GM15510 (cell line): ENCODE results near the gene EMX1.

ENCODE experiments used
- POLR2A ChIP-seq: IDR thresholded peaks from 3 replicates; pipeline ENCODE4 v1.6.1; 2011; ENCODE audit warnings: borderline replicate concordance; ENCODE audit not compliant: insufficient read length; ENCODE audit errors: extremely low read depth

Gene EMX1

DNA sequence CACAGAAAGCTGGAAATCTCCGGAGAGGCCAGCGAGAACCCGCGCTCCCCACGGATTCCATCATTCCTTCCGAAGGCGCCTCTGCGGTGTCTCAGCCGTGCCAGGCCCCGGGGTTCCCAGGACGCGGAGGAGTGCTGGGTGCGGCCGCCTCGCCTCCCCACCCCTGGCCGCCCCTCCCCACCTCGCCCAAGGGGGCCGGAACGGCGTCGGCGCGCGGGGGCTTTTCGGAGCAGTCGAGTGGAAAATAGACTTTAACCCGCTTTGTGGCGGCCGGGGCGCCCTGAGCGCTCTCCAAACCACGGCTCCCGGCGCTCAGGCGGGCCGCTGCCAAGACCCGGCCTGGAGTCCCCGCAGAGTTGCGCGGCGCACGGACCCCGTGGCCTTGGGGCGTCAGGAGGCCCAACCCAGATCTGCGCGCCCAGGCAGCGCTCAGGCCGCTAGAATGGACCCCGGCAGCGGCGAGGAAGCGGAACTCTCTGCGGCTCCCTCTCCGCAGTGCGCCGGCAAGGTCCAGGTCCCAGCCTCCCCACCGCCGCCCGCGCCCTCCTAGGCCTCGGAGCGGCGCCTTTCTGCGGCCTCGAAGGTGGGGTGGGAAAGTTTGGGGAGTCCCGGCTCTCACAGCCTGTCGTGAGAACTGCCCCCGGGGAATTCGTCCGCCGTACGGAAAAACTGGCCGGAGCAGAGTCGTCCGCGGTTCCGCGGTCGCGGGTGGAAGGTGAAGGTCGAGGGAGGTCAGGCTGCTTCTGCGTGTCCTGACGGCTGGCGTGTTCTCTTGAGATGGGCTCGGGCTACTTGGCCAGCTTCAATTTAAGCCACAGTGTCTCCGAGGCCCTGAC is 1.2 kb upstream of the EMX1 start:
- no peak for TF ChIP-seq POLR2A

DNA sequence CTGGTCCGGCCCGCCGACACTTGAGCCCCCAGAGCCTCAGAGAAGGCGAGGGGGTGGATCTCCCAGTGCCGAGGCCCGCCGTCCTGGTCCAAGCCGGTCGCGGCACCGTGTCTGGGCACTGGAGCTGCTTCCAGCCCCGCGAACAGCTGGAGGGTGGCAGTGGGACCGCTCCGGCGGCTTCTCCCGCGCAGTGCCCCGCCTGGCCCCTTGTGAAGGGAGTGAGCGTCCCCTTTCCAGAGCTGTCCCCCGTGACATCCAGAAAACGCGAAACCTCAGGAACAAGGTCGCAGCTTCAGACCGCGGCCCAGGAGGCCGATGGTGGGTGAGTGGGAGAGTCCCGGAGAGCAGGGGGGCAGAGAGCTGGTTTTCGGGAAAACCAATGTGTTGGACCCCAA is 579 bp upstream of the EMX1 start:
- TF ChIP-seq POLR2A, result no peak

DNA sequence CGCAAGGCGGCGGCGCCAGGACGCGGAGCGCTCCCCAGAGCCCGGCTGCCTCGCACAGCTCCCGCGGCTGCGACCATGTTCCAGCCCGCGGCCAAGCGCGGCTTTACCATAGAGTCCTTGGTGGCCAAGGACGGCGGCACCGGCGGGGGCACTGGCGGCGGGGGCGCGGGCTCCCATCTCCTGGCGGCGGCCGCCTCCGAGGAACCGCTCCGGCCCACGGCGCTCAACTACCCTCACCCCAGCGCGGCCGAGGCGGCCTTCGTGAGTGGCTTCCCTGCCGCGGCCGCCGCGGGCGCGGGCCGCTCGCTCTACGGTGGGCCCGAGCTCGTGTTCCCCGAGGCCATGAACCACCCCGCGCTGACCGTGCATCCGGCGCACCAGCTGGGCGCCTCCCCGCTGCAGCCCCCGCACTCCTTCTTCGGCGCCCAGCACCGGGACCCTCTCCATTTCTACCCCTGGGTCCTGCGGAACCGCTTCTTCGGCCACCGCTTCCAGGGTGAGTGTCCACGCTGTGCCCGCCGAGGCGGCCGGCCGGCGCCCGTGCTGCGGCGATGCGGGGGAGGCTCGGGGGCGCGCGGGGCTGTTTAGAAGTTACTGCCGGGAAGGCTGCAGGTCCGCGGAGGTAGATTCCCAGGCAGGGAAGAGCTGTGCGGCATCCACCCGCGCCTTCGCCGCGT is 696 bp downstream of the EMX1 start:
- TF ChIP-seq POLR2A, result no peak

DNA sequence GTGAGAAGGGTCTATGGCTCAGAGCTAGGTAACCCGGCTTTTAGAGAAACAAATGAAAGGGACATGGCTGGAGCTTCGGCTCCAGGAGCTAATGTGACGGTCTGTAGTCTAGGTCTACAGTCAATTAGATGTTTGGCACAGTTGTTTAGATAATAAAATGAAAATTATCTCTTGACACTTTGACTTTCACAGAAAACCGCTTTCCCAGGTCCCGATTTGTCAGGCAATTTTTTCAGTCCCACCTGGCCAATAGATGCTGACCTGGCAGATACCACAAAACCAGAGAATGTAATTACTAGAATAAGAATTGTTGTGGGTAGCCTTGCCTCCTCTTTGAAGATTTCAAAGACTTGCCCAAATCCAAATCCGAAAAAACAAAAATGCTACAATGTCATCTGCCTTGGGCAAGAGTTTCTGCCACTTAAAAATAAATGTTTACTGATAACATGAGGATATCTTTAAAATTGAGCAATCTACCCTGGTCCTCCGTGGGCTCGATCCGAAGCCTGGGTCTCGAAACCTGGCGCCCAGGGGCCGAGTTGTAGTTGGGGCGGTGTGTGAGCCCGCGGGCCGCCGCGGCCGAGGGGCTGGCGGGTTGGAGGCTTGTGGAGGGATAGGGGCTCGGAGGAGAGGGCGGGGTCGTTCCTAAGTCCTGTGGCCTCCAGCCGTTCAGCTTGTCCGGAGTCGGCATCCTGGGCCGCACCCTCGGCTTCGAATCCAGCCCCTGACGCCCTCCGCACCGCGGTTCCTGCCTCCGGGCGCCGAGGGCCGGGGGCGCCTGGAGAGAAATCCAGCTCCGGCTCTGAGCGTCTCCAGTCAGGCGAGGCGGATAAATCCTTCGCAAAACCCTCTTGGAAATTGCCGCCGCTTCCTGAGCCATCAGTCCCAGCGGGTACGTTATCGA is 2.3 kb downstream of the EMX1 start:
- TF ChIP-seq POLR2A, result no peak

DNA sequence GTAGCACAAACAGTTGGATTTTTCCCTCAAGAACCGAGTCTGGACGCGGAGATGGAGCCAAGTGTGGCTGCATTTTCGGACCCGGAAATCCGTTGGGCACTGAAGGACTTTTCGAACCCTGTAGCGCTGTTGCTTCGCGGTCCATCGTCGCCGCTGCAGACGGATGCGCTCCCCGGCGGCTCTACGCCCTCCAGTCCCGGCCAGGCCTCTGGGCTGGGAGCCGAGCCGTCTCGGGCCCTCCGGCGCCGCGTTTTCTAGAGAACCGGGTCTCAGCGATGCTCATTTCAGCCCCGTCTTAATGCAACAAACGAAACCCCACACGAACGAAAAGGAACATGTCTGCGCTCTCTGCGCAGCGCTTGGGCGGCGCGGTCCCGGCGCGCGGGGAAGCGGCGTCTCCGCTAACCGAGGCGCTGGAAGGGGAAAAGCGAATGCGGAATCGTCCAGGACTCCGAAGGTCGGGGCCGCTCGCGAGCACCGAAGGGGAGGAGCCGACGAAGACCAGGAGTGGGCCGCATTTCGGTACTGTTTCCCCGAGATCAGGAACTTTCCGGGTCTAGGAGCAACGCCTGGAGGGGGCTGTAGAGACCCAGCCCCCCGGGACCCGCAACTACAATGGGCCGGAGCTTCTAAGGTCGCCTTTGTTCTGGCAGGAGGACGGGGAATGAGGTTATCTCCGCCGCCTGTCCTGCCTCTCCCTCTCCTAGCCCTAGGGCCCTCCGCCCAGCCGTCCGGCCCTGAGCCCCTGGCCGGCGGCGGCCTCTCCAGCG is 3.2 kb downstream of the EMX1 start:
- TF ChIP-seq POLR2A, result no peak

DNA sequence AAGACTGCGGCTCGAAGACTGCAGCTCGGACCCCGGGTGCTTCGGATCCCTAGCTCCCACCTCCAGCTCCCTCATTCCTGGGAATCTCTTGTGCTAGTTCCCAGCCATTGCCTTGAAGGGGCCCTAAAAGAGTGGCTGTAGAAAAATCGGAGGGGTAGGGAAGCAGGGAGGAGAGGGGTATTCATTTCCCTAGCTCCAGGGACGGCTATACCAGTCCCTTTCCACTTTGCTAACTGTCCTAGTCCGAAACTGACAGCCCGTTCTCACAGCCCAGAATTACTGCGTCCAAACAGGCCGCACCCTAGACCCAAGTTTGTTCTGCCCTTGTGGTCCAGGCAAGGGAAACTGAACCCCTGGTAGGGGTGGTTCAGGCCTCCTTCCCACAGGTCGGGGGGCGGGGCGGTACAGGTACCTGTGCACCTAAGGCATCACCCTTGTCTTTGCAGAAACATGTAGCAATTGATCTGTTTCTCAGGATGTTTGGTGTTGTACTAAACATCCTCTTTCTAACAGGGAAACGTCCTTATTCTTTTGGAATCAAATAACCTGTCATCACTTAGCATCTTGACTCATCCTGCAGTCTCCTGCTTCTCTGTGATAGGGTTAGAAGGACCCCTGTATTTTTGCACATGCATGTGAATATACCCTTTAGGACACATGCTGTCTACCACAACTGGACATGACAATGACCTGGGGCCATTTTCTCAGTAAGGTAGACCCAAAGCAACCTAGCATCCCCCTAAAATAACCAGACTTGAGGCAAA is 4.0 kb downstream of the EMX1 start:
- TF ChIP-seq POLR2A, result no peak

DNA sequence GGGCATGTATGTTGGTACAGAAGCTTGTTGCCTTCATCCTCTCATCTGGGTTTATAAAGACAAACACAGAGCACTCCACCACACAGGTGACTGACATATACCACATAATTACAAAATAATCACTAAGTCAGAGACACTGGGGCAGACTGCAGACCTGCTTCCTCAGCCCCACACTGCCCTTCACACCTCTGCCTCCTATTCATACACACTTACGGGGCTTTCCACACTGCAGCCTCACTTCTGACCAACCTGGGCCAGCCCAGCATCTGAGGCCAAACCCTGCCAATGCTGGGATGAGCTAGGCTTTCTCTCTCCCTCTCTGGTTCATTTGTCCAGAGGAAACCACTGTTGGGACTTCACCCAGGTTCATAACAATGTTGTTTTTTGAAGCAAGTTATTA is 4.5 kb downstream of the EMX1 start:
- TF ChIP-seq POLR2A, result no peak

DNA sequence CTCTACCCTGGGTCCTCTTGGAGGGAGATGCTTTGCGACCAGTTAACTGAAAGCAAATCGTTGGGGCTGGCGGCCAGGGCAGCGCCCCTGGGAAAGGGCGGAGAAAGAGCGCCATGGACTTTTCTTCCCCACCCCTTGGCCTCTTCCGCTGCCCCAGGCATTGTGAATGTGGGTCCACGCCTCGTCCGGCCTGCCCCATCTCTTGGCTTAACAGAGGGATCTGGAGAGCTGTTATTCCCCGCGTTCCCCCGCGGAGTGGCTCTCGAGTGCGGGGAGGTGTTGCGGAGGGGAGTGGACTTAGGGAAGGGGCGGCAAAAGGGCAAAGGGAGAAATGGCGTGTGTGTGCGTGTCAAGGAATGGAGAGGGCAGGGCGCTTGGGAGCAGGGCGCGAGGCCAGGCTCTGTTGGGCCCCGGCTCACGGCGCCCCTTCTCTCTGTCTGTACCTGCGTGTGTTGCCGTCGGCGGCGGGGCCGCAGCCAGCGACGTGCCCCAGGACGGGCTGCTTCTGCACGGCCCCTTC is 6.6 kb downstream of the EMX1 start:
- no peak for TF ChIP-seq POLR2A

DNA sequence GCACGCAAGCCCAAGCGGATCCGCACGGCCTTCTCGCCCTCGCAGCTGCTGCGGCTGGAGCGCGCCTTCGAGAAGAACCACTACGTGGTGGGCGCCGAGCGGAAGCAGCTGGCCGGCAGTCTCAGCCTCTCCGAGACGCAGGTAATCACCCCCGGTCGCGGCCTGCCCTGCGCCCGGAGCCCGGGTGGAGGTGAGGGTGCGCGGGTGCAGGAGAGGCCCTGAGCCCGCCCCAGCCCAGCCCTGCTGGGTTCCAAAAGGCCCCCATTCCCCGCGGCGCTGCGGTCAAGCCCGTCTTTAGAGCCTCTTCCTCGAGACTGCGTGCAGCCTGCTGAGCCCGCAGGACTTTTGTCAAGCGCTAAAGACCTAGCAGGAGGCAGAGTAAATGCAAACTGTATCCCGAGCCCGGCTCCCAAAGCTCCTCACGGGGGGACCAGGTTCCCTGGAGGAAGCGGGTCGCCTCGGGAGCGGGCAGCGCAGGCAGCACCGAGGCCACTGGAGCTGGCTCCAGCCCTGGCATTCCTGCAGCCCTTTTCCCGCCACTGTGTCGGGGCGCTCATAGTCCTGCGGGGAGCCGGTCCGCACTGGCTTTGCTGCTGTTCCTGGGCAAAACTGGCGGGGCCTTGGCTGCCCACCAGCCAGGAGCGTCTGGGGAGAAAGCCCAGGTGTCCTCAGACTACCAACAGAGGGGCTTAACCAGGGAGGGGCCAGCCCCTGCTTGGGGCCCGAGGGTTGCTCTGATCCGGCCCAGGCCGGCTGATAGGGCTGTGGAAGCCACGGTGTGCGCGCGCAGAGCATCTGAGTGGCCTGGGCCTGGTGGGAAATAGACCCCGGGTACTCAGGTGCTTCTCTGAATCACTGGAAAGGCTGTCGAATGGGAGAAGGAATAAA is 7.3 kb downstream of the EMX1 start:
- TF ChIP-seq POLR2A, result no peak

DNA sequence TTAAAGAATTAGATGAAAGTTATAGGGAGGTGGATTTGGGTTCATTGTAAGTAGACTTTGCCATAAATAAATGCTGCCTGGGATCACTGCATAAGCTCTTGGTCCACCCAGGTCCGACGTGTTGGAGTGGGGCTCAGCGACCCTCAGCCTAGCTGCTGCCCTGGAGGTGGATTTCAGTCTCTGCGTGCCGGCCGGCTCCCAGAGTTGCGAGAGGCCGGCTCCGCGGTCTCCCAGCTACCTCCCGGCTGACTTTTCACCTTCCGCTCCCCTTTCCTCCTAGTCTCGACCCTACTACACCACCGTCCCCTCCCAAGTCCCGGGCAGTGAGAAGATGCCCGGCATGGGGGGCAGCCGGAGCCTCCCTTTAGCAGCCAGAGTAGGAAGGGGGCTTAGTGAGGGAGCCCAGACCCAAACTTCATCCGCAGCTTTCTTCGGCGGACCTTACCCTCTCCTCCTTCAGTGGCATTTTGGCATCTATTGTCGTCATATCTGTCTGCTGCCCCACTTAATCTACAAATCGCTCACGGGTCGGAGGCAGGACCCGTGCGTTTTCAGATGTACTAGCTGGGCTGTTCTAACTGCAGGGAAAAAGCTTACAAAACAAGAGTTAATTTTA is 8.1 kb downstream of the EMX1 start:
- TF ChIP-seq POLR2A, result no peak

DNA sequence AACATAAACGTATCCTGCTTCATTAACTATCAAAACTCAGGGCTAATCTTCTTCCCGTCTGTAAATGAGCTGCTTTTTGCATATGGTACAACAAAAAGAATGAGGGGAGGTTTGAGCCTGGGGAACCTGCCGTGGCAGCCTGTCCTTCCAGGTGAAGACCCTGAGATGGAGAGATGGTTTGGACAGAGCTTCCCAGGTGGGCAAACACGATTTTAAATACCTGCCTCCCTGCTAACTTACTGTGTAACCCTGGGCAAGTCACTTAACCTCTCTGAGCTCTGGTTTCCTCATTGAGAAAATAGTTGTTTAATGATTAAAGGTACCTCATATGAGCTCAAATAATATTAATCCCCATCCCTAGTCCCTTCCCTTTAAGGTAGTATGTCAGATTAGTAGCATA is 9.0 kb downstream of the EMX1 start:
- no peak for TF ChIP-seq POLR2A

DNA sequence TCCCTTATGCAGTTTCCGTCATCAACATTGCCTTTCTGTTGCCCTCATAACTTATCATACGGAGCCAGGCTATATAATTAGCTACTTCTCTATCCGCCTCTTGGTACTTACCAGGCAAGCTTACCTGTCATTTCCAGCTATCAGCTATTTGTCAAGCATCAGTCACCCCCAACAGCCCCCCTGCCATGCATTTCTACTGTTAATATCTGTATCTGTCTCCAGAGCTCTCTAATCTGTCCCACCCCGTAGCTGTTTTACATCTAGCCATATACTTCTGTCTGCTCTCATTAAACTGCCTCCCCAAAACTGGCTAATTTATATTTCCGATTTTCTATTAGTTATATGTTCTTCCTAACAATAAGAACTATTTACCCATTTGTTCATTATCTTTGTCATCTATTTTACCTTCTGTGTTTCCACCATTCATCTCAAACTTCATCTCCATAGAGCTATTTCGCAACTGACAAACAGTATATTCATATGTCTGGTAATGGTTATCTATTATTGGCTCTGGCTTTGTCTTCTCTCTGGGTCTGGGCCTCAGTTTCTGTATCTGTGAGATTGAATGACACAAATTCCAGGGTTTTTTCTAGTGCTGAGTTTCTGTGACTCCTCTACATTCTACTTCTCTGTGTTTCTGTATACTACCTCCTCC is 9.6 kb downstream of the EMX1 start:
- TF ChIP-seq POLR2A, result no peak
